OCI-LY1 (cell line): Measurements from ENCODE around the gene NPC2.
A peak's percentile ranks its signal among the peaks of the same experiment; 100 is the strongest.

ENCODE experiments used
- H2AFZ ChIP-seq: fragments of 200-600 bp; sonication (generic), shearing (Covaris generic); 2 replicates; pipeline ENCODE4 v1.6.0; 2014; ENCODE audit warnings: antibody characterized with exemption, mild to moderate bottlenecking, low read length
- H3F3A ChIP-seq: fragments of 200-600 bp; sonication (generic), shearing (Covaris generic); 2 replicates; pipeline ENCODE4 v1.6.0; 2014; ENCODE audit warnings: mild to moderate bottlenecking, antibody characterized with exemption, low read length, moderate library complexity; ENCODE audit not compliant: insufficient read depth
- H3K27ac ChIP-seq: fragments of 200-600 bp; sonication (generic); 2 replicates; pipeline ENCODE4 v1.5.1; 2014; ENCODE audit warnings: low read length, mixed run types, mild to moderate bottlenecking, low read depth; ENCODE audit not compliant: poor library complexity, severe bottlenecking
- H3K27me3 ChIP-seq: fragments of 200-600 bp; sonication (generic); 2 replicates; pipeline ENCODE4 v1.6.0; 2014; ENCODE audit warnings: antibody characterized with exemption, mild to moderate bottlenecking, low read length, moderate library complexity; ENCODE audit not compliant: insufficient read depth
- H3K36me3 ChIP-seq: fragments of 200-600 bp; sonication (generic); 2 replicates; pipeline ENCODE4 v1.6.1; 2014; ENCODE audit warnings: mild to moderate bottlenecking, antibody characterized with exemption, low read length, moderate library complexity, mixed read lengths; ENCODE audit not compliant: insufficient read depth
- H3K4me1 ChIP-seq: fragments of 200-600 bp; sonication (generic); 2 replicates; pipeline ENCODE4 v1.5.1; 2014; ENCODE audit warnings: mild to moderate bottlenecking, low read length, moderate library complexity; ENCODE audit not compliant: insufficient read depth, severe bottlenecking
- H3K4me2 ChIP-seq: fragments of 200-600 bp; sonication (generic), shearing (Covaris generic); 2 replicates; pipeline ENCODE4 v1.6.1; 2014; ENCODE audit warnings: low read length
- H3K4me3 ChIP-seq: fragments of 200-600 bp; sonication (generic); 2 replicates; pipeline ENCODE4 v1.5.1; 2014; ENCODE audit warnings: low read length, low read depth, mild to moderate bottlenecking, mixed read lengths; ENCODE audit not compliant: poor library complexity, severe bottlenecking
- H3K79me2 ChIP-seq: fragments of 200-600 bp; shearing (Covaris generic); 2 replicates; pipeline ENCODE4 v1.6.1; 2016; ENCODE audit warnings: mixed run types, low read length, mixed read lengths; ENCODE audit not compliant: insufficient read depth
- H3K9ac ChIP-seq: fragments of 200-600 bp; sonication (generic), shearing (Covaris generic); 2 replicates; pipeline ENCODE4 v1.6.1; 2014; ENCODE audit warnings: mild to moderate bottlenecking, low read length, mixed read lengths
- H3K9me2 ChIP-seq: fragments of 200-600 bp; sonication (generic), shearing (Covaris generic); 2 replicates; pipeline ENCODE4 v1.6.1; 2014; ENCODE audit warnings: low read depth, mild to moderate bottlenecking, low read length, mixed read lengths
- H3K9me3 ChIP-seq: fragments of 200-600 bp; shearing (Covaris generic); 2 replicates; pipeline ENCODE4 v1.6.1; 2014; ENCODE audit warnings: low read length, mixed read lengths
- H4K20me1 ChIP-seq: fragments of 200-600 bp; sonication (generic), shearing (Covaris generic); 2 replicates; pipeline ENCODE4 v1.6.0; 2016; ENCODE audit warnings: mild to moderate bottlenecking, low read length; ENCODE audit not compliant: insufficient read depth
- CTCF ChIP-seq: fragments of 200-600 bp; sonication (generic), shearing (Covaris generic); IDR thresholded peaks from 2 replicates; pipeline ENCODE4 v1.5.1; 2017; ENCODE audit warnings: mild to moderate bottlenecking, antibody characterized with exemption, low read length, moderate library complexity, mixed read lengths
- EZH2 ChIP-seq: fragments of 200-600 bp; sonication (generic), shearing (Covaris generic); IDR thresholded peaks from 2 replicates; pipeline ENCODE4 v1.8.0; 2017; ENCODE audit warnings: borderline replicate concordance, mixed run types, mild to moderate bottlenecking, antibody characterized with exemption, low read length, moderate library complexity, mixed read lengths

NPC2 gene

GRCh38 chr14:74491956-74492775, 939 bp downstream of the NPC2 start:
- H3K9me3 ChIP-seq, result no peaks in the 10 kb centered on the region
- no peaks in the 10 kb centered on the region for H3K27me3 ChIP-seq
- peak overlapping the region; percentile 74 for H3K9ac ChIP-seq
- H4K20me1 ChIP-seq, result no peaks in the 10 kb centered on the region
- no peaks in the 10 kb centered on the region for H3K9me2 ChIP-seq
- peaks cover 3% of the 10 kb centered on the region; the same call in 1 of the 2 replicates for H3K36me3 ChIP-seq
- TF ChIP-seq EZH2 (no peak), CTCF (peak; percentile 53; the same call in 1 of the 2 replicates)
- H3F3A ChIP-seq, result no peaks in the 10 kb centered on the region
- H3K4me1 ChIP-seq, result peaks cover 25% of the 10 kb centered on the region
- no peaks in the 10 kb centered on the region for H3K79me2 ChIP-seq
- H2AFZ ChIP-seq, result no peak overlapping the region
- H3K4me2 ChIP-seq, result peak overlapping the region; percentile 89
- H3K27ac ChIP-seq, result no peak overlapping the region
- peak overlapping the region; percentile 85 for H3K4me3 ChIP-seq

GRCh38 chr14:74490486-74490885, 2.6 kb downstream of the NPC2 start:
- no peak overlapping the region for H2AFZ ChIP-seq
- no peak overlapping the region for H3K4me2 ChIP-seq
- H3K9ac ChIP-seq, result no peak overlapping the region
- H3K27me3 ChIP-seq, result no peaks in the 10 kb centered on the region
- no peak for TF ChIP-seq CTCF
- no peak for TF ChIP-seq EZH2
- peaks cover 25% of the 10 kb centered on the region for H3K4me1 ChIP-seq
- H3K27ac ChIP-seq, result no peak overlapping the region
- H3K9me2 ChIP-seq, result no peaks in the 10 kb centered on the region
- no peaks in the 10 kb centered on the region for H3F3A ChIP-seq
- H4K20me1 ChIP-seq, result no peaks in the 10 kb centered on the region
- H3K4me3 ChIP-seq, result no peak overlapping the region
- no peaks in the 10 kb centered on the region for H3K79me2 ChIP-seq
- no peaks in the 10 kb centered on the region for H3K36me3 ChIP-seq
- H3K9me3 ChIP-seq, result no peaks in the 10 kb centered on the region

- no peaks in the 10 kb centered on the region for H3K9me2 ChIP-seq
- no peak overlapping the region for H2AFZ ChIP-seq
- no peaks in the 10 kb centered on the region for H3K79me2 ChIP-seq
- no peaks in the 10 kb centered on the region for H3F3A ChIP-seq
- no peak overlapping the region for H3K9ac ChIP-seq
- no peaks in the 10 kb centered on the region for H3K9me3 ChIP-seq
- no peak overlapping the region for H3K4me2 ChIP-seq
- no peak for TF ChIP-seq CTCF
- TF ChIP-seq EZH2, result no peak
- no peaks in the 10 kb centered on the region for H4K20me1 ChIP-seq
- H3K27me3 ChIP-seq, result no peaks in the 10 kb centered on the region
- no peaks in the 10 kb centered on the region for H3K36me3 ChIP-seq
- H3K27ac ChIP-seq, result no peak overlapping the region
- peaks cover 10% of the 10 kb centered on the region for H3K4me1 ChIP-seq
- H3K4me3 ChIP-seq, result no peak overlapping the region
Measured at GRCh38 chr14:74488786-74489397, 4.2 kb downstream of the NPC2 start.
